Kidney capillary endothelial cell (primary cell): ENCODE data around the gene ST6GALNAC3.

Experiments used
- DNase-seq: peaks from one replicate; pipeline ENCODE4 v3.0.0-alpha.2; 2018; ENCODE audit warnings: low spot score

ST6GALNAC3 gene

DNA sequence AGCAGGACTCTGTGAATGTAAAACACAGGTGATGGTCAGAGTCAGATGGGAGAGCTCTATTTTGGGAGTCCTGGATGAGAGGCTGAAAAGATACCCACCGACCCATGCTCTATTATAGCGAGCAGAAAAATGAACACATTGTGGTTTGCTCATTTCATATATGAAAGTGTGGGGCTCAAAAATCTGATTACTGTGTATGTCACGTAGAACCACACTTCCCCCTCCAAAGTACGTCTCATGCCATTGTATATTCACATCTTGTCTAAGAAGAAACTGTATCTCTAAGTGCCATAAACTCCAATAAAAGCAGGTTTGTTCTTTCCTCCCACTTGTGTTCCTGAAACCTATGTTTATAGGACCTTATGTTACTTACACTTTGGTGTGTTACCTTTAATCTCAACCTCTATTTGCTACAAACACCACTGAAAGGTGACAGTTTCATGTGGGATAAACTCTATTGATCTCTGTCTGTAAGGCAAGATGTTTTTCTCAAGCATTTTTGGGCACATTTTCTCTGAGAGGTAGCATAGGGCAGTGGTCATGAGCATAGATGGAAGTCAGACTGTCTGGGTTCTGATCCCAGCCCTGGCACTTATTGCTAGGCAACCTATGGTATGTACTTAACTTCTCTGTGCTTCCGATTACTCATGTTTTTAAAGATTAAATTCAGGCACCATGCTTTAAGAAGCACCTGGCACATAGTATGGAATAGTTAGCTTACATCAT is 214.4 kb downstream of the ST6GALNAC3 start:
- DNase-seq = no peak

DNA sequence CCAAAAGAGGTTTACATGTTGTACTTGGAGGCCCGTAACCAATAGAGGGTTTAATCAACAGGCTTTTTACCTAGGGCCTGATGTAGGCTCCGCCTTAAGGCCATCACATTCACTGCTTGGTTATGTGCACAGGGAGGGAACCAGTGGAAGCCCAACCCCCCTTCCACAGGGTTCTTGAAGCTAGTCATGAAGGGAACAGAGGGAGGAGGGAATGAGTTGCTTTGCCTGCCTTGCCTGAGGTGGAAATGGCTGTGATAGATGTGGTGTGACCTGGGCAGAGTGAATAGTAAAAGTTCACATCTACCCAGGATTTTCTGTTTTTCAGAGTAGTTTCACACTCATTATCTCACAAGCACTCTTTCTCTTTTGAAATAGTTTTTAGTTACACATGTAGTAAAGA is 215.1 kb downstream of the ST6GALNAC3 start:
- DNase-seq = no peak

DNA sequence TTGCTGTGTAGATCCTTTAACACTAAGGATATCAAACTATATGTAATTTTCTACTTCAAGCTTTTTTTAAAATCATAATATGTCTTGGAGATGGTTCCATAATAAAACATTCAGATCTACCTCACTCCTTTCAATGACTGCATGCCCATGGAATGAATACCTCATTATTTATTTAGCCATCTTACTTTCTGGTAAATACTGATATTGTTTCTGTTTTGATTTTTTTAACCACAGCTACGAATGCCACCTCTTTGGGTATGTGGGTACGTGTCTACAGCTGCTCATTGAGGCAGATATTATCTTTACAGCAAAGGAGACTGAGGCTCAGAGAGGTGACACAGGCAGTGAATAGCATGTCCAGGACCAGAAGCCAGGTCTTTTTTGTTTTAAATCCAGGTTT is 215.7 kb downstream of the ST6GALNAC3 start:
- DNase-seq = no peak

DNA sequence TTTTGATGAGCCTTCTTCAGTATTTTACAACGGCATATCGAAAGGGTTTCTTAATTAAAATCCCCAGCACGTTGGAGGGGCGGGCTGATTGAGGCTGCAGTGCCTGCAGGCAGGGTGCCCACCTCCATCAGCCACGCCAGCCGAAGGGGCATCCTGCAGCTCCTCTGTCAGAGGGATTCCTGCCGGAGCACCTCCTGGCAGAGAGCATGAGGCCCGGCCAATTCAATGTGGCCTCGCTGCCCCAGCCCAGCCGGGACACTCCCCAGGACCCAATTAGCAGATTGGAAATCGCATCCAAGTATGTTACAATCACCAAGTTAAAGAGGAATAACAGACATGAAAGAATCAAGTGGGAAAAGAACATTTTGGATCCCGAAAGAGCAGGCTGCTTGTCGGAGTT is 216.6 kb downstream of the ST6GALNAC3 start:
- no peak for DNase-seq

GRCh38 chr1:76291737-76292136 is 217.2 kb downstream of the ST6GALNAC3 start:
- DNase-seq = no peak

GRCh38 chr1:76292418-76293184 is 218.1 kb downstream of the ST6GALNAC3 start:
- DNase-seq = no peak

- no peak for DNase-seq
Measured at GRCh38 chr1:76293831-76294230, 219.3 kb downstream of the ST6GALNAC3 start.

- DNase-seq = no peak
Measured at GRCh38 chr1:76294482-76295194, 220.1 kb downstream of the ST6GALNAC3 start.

DNA sequence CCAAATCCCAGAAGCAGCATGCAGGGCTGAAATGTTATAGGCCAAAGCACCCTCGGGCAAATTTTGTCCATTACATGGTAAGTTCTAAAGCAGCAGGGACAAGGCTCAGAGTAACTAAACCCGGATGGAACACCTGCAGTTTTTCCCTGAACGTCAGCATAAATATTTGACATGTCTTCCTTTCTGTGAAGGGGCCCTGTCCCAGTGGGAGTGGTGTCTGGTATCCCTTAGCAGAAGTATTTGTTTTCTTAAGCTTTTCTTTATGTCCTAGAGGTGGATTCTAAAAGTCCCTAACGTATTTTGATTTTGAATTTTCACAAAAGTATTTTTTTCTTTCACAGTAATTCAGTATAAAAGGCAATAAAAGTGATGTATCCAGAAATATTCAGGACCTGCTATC is 223.9 kb downstream of the ST6GALNAC3 start:
- no peak for DNase-seq

- no peak for DNase-seq
Measured at GRCh38 chr1:76299036-76299435, 224.5 kb downstream of the ST6GALNAC3 start.

- DNase-seq = no peak
Measured at GRCh38 chr1:76300556-76300955, 226.0 kb downstream of the ST6GALNAC3 start.

GRCh38 chr1:76302711-76303339 is 228.3 kb downstream of the ST6GALNAC3 start:
- no peak for DNase-seq

GRCh38 chr1:76303340-76303717 is 228.8 kb downstream of the ST6GALNAC3 start:
- DNase-seq = no peak

- no peak for DNase-seq
Measured at GRCh38 chr1:76313304-76313703, 238.8 kb downstream of the ST6GALNAC3 start.

GRCh38 chr1:76314730-76315129 is 240.2 kb downstream of the ST6GALNAC3 start:
- DNase-seq = no peak

DNA sequence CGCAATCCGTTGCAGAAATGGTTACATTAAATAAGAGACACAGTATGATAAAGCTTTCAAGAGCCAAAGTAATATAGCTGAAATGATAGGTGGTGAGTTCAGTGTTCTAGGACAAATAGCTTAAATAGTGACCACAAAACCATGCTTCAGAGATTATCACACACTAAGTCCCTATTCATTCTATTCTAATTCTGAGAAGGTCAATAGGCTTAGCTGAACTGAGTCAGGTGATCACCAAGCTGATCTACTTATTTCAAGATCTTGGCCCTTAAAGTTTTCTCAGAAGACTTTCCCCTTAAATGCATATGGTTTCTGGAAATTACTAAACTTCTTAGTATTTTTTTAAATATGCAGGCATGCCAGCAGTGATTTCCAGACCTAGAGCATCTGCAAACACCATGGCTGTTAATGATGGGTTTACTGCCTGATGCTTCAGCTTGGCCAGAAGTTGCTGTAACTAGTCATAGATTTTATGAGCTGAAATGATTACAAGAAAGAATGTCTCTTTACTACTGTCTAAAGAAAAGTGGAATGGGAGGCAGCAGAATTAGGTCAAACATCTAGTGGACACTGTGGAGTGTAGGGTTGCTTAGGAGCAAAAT is 242.9 kb downstream of the ST6GALNAC3 start:
- no peak for DNase-seq

DNA sequence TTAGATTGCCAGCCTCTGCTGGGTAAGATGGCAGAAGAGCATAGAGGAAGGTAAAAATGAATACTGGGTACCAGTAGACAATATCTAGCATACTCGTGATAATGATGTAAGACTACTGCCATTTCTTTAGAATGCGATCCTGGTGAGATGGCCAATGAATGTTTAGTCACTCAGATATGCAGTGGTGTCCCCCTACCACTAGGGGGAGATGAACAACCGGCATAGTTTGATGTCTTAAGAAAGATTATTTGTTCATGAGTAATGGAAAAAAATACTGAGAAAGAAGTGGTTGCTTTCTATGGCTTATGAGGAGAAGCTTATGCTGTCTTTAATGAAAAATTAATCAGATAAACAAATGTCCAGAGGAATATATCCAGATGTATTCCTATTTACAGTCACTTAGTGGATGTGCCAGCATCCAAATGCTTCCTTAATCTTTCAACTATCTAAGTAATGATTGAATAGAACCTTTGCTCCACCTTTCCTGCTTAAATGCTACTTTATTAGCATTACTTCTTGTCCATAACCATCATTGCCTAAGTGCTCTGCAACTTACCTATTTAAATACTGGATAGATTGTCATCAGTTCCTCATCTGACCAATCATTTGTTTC is 256.6 kb downstream of the ST6GALNAC3 start:
- peak; percentile 64 for DNase-seq

- no peak for DNase-seq
Measured at GRCh38 chr1:76335882-76336281, 261.3 kb downstream of the ST6GALNAC3 start.

DNA sequence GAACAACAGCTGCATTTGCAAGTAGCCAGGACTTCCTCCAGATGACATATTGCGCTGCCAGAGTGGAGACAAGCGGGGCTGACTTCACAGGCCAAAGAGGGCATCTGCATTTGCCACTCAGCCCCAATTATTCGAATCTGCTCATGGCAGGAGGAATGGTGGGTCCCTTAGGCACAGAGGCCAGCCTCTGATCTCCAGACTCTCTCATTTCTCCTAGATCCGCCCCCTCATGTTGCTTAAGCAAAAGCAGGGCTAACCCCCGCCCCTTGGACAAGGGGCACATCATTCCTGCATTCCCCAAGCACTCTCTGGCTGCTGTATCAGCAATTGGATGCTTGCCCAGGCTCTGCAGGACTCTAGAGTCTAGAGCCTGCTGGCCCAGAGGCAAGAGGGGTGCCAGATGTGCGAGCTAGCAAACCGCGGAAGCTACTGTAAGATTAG is 262.4 kb downstream of the ST6GALNAC3 start:
- DNase-seq = no peak

DNA sequence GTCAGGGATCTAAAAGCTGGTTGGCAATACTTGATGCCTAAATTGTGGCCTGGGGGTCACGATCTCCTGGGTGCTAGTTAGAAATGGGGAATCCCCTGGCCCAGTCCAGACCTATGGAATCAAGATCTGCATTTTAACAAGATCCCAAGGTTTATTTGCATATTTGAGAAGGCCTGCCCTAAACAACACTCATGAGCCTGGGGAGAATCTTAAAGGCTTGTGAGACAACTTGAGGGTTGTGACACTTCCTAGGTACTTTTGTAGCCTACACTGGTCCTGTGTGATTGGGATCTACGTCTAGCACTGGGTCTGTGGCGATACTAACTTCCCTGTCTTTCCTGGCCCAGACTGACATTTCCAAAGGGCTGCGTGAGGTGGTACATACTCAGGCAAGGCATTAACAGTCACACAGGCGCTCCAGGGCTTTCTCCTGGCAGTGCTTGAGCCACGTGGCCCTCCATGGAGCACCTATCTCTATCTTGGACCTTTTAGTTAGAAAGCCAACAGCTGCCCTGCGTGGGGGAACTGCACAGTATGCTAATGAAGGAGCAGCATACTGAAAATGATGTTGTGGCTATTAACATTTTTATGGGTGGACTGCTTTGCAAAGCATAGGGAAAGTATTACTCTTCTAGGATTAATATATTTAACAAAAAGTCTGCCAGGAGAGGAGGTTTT is 263.1 kb downstream of the ST6GALNAC3 start:
- no peak for DNase-seq

- DNase-seq = no peak
Measured at GRCh38 chr1:76340056-76340455, 265.5 kb downstream of the ST6GALNAC3 start.
